ENCODE data around the gene VOPP1.

VOPP1 gene

DNA sequence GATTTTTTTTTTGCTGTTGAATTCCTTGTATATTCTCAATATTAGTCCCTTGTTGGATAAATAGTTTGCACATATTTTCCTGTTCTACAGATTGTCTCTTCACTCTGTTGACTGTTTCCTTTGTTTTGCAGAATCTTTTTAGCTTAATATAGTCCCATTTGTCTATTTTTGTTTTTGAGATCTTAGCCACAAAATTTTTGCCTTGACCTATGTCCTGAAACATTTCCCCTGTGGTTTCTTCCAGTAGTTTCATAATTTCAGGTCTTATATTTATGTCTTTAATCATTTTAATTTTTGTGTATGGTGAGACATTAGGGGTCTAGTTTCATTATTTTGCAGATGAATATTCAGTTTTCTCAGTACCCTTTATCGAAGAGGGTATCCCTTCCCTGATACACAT, 114.5 kb downstream of the VOPP1 start:
- no peaks in the 10 kb centered on the region for H3K27me3 ChIP-seq (ENCODE audit: low read depth)
- no peaks in the 10 kb centered on the region for H3K9me3 ChIP-seq
- no peaks in the 10 kb centered on the region for H3K36me3 ChIP-seq (replicated peaks)
- no peak overlapping the region for H3K4me3 ChIP-seq
- in situ Hi-C loops (cut with MboI; ENCODE audit: low sequenced_read_pairs) = no loop called here
- no peak for DNase-seq (ENCODE audit: low spot score in 2 of 2)
- H3K4me1 ChIP-seq = no peaks in the 10 kb centered on the region

DNA sequence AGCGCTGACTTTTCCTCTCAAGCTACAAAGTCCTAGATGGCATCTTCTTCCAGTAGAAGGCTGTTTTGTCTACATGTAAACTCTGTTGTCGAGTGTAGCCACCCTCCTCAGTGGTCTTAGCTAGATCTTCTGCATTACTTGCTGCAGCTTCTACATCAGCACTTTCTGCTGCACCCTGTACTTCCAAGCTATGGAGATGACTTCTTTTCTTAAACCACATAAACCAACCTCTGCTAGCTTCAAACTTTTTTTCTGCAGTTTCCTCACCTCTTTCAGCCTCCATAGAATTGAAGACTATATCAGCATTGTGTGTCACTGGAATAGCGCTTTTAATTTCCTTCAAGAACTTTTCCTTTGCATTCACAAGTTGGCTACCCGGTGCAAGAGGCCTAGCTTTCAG, 119.3 kb downstream of the VOPP1 start:
- no peak for DNase-seq (ENCODE audit: low spot score in 2 of 2)
- no peaks in the 10 kb centered on the region for H3K27me3 ChIP-seq (ENCODE audit: low read depth)
- in situ Hi-C loops (cut with MboI; ENCODE audit: low sequenced_read_pairs) = no loop called here

DNA sequence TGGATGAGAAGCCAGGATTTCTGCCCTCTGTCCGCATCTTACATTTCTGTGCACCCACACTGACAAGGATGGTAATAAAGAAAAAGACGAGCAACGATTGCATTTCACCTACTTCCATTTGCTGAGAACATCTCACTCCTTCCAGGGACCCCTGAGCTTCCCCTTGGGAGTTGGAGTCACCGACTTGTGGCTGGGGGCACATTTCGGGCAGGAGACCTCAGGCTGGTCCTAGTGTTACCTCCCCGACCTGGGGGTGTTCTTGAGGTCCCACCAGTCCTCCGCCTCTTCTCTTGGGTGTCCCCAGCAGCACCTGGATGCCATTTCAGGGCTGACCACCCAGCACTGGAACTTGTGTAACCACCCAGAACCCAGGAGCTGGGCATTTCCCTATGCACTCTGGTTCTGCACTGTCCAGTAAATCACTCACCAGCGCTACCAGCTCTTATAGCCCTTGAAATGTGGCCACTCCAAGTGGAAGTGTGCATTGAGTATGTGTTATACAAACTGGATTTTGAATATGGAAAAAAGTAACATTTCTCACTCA, 122.2 kb downstream of the VOPP1 start:
- in situ Hi-C loops (cut with MboI; ENCODE audit: low sequenced_read_pairs) = no loop called here

More for the DNA sequence above, 119.3 kb downstream of the VOPP1 start:
- Histone ChIP-seq H3K36me3 (replicated peaks) (no peaks in the 10 kb centered on the region), H3K9me3 (no peaks in the 10 kb centered on the region), H3K4me3 (no peak overlapping the region), H3K4me1 (no peaks in the 10 kb centered on the region)

DNA sequence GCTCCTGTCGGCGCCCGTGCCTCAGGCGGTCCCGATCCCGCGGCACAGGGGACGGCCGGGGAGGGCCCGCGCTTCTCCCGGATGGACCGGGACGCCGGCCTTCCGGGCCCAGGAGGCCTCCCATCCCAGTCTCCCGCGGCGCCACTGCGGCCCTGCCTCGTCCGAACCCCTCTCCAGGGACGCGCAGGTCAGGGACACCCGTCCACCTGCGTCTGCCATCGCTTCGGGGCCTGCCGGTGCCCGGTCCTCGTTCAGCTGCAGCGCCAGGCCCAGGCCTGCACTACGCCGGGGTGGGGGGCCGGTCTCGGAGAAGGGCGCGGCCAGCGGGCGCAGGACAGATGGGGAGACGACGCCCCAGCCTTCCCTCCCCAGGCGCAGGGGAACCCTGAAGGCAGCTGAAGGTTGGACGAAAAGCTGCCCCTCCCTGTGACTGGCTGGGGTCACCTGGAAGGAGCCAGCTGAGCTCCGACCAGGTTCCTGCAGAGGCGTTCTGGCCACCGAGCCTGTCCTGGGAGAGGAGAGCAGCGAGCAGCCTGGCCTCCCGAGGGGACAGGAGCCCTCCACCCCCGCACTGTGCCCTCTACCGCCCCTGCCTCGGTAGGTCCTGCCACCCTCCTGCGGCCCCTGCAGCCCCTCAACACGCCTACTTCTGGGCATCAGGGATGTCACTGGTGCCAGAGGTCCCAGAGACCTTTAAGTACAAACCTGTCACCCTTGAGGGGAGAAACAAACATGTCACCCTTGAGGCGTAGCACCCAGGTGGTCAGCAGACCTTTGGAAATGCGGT, 122.9 kb downstream of the VOPP1 start:
- in situ Hi-C loops (cut with MboI; ENCODE audit: low sequenced_read_pairs) = no loop called here
- H3K27me3 ChIP-seq (ENCODE audit: low read depth) = no peaks in the 10 kb centered on the region
- DNase-seq (ENCODE audit: low spot score in 2 of 2) = no peak
- H3K4me1 ChIP-seq = no peaks in the 10 kb centered on the region
- no peak overlapping the region for H3K4me3 ChIP-seq
- no peaks in the 10 kb centered on the region for H3K36me3 ChIP-seq (replicated peaks)
- no peaks in the 10 kb centered on the region for H3K9me3 ChIP-seq

More for the DNA sequence above, 122.2 kb downstream of the VOPP1 start:
- Histone ChIP-seq H3K9me3 (no peaks in the 10 kb centered on the region), H3K4me1 (no peaks in the 10 kb centered on the region), H3K27me3 (ENCODE audit: low read depth) (no peaks in the 10 kb centered on the region), H3K36me3 (replicated peaks) (no peaks in the 10 kb centered on the region), H3K4me3 (no peak overlapping the region)
- DNase-seq (ENCODE audit: low spot score in 2 of 2) = no peak

DNA sequence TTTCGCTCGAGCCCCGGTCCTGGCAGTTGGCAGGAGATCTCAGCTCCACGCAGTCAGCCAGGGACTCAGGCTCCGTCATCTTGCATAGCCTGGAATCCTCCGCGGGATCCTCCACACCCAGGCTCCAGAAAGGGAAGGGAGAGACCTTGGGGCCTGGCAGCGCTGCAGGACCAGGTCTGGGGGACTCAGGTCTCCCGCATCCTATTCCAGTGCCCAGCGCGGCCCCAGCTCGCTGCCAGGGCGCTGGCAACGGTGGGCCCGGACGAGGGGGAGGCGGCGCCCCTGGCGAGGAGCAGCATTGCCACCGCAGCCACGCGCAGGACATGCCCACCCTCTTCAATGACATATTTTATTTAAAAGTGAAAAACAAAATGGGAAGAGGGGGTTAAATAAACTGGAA, 123.8 kb downstream of the VOPP1 start:
- H3K9me3 ChIP-seq = no peaks in the 10 kb centered on the region
- in situ Hi-C loops (cut with MboI; ENCODE audit: low sequenced_read_pairs) = no loop called here
- no peaks in the 10 kb centered on the region for H3K36me3 ChIP-seq (replicated peaks)
- no peak for DNase-seq (ENCODE audit: low spot score in 2 of 2)
- H3K27me3 ChIP-seq (ENCODE audit: low read depth) = no peaks in the 10 kb centered on the region
- no peak overlapping the region for H3K4me3 ChIP-seq
- H3K4me1 ChIP-seq = no peaks in the 10 kb centered on the region

DNA sequence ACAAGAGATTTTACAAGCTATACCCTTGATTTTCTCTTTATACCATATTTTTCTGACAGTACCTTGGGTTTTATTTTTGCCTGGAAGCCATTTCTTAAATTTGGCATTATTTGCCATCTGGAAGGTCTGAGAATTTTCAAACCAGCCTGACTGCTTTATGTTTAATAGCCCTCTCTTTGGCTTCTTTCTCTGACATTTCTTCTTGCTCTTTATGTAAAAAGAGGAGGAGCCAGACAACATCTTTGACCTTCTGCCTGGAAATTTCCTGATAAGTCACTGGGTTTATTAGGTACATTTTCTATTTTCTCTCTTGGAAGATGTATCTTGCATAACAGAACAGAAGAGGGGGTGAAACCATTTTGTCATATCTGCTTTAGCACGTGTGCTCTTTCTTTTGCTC, 127.5 kb downstream of the VOPP1 start:
- no peak overlapping the region for H3K4me3 ChIP-seq
- no peak for DNase-seq (ENCODE audit: low spot score in 2 of 2)
- H3K36me3 ChIP-seq (replicated peaks) = no peaks in the 10 kb centered on the region
- in situ Hi-C loops (cut with MboI; ENCODE audit: low sequenced_read_pairs) = no loop called here
- H3K4me1 ChIP-seq = no peaks in the 10 kb centered on the region
- H3K27me3 ChIP-seq (ENCODE audit: low read depth) = no peaks in the 10 kb centered on the region
- no peaks in the 10 kb centered on the region for H3K9me3 ChIP-seq

DNA sequence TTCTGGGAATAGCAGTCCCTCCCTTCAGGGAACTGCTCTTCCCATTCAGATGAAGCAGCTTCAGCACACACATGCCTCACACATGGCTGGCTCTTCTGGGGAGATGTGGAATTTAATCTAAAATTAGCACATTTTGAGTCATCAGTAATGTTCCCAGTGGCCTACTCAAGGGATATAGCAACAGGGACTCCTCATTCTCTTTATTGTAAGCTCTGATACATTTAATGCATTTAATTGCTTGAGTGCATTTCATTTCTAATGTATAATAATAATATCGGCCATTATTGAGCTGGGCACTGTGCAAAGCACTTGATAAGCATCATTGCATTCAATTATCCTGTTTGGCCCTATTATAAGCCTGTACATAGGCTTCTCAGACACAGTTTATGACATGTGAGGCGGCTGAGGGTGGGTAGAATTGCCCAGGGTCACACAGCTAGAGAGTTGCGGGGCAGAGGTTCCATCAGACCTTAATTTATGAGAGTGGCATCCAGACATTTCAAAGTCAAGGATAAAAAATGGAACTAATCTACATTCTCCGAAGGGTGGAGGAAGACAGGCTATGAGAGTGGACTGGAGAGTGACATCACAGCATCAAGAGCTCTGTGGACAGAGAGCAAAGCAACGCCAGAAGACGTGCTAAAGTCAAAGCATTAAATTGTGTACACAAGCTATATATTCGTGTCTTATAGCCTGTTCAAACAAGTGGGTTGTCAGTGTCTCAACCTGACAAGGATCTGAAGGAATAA, 130.4 kb downstream of the VOPP1 start:
- no peak for DNase-seq (ENCODE audit: low spot score in 2 of 2)
- no peaks in the 10 kb centered on the region for H3K27me3 ChIP-seq (ENCODE audit: low read depth)

DNA sequence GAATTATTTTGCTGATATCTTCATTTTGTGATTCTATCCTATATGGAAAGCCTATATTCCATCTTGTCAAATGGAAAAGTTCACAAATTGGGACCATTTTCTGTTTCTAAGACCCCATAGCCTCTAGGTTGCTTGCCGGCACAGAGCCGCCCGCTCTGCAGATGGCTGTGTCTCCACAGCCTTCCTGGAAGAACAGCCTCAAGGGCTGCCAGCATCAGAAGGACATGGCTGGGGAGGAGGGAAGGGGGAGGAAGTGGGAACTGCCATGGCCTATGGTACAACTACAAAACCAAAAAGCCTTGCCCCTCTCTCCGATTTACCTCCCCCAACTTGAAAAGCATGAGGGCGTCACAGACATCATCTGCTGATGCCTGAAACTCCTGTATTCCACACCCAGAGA, 131.3 kb downstream of the VOPP1 start:
- H3K4me3 ChIP-seq = no peak overlapping the region
- in situ Hi-C loops (cut with MboI; ENCODE audit: low sequenced_read_pairs) = no loop called here
- H3K36me3 ChIP-seq (replicated peaks) = no peaks in the 10 kb centered on the region
- no peaks in the 10 kb centered on the region for H3K4me1 ChIP-seq
- no peak for DNase-seq (ENCODE audit: low spot score in 2 of 2)
- no peaks in the 10 kb centered on the region for H3K27me3 ChIP-seq (ENCODE audit: low read depth)
- no peaks in the 10 kb centered on the region for H3K9me3 ChIP-seq

More for the DNA sequence above, 130.4 kb downstream of the VOPP1 start:
- no peaks in the 10 kb centered on the region for H3K9me3 ChIP-seq
- in situ Hi-C loops (cut with MboI; ENCODE audit: low sequenced_read_pairs) = no loop called here
- no peaks in the 10 kb centered on the region for H3K36me3 ChIP-seq (replicated peaks)
- no peaks in the 10 kb centered on the region for H3K4me1 ChIP-seq
- no peak overlapping the region for H3K4me3 ChIP-seq

DNA sequence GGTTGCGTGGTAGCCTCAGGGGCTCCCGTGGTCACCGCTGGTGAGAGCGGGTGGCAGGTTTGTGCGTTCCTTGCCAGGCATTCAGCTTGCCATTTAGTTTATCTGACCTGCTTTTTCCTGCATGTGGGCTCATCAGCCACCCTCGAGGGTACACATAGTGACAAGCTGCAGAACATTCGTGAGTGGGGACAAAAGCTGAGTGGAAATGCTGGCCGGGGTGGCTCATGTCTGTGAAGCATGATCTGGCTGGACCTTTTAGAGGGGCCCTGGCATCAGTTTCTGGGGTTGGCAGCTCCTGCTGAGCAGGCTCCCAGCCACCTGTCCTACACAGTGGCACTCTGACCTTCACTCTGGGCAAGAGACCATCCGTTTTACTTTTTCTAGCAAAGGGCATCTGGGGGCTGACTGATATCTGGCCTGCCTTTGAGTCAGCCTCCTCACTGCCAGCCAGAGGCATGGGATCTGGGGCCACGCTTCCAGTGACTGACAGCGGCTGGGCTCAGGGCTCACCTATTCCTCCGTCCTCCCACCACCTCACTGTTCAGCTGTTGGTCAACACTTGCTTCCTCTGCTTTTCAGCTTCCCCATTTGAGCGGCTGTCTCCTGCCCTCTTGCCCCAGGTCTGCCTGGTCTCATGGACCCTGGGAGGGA, 132.1 kb downstream of the VOPP1 start:
- in situ Hi-C loops (cut with MboI; ENCODE audit: low sequenced_read_pairs) = no loop called here

DNA sequence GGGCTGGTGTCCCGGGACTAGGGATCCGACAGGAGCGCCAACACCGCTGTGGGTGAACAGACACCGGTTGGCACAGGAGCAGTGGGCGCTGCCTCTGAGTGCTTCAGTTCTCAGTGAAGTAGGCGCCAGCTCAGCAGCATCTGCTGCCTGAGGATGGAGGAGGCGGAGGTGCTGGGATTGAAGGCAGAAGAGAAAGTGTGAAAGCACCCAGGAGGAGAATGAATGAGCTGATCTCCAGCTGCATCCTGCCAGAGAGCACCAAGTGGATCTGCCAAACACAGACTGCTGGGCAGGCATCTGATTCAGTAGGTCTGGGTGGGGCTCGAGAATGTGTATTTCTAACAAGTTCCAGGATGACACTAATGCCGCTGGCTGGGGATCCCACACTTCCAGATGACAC, 132.7 kb downstream of the VOPP1 start:
- Histone ChIP-seq H3K27me3 (ENCODE audit: low read depth) (no peaks in the 10 kb centered on the region), H3K9me3 (no peaks in the 10 kb centered on the region), H3K4me3 (no peak overlapping the region), H3K36me3 (replicated peaks) (no peaks in the 10 kb centered on the region), H3K4me1 (no peaks in the 10 kb centered on the region)
- in situ Hi-C loops (cut with MboI; ENCODE audit: low sequenced_read_pairs) = no loop called here
- no peak for DNase-seq (ENCODE audit: low spot score in 2 of 2)

More for the DNA sequence above, 132.1 kb downstream of the VOPP1 start:
- Histone ChIP-seq H3K9me3 (no peaks in the 10 kb centered on the region), H3K36me3 (replicated peaks) (no peaks in the 10 kb centered on the region), H3K4me3 (no peak overlapping the region), H3K27me3 (ENCODE audit: low read depth) (no peaks in the 10 kb centered on the region), H3K4me1 (no peaks in the 10 kb centered on the region)
- no peak for DNase-seq (ENCODE audit: low spot score in 2 of 2)

DNA sequence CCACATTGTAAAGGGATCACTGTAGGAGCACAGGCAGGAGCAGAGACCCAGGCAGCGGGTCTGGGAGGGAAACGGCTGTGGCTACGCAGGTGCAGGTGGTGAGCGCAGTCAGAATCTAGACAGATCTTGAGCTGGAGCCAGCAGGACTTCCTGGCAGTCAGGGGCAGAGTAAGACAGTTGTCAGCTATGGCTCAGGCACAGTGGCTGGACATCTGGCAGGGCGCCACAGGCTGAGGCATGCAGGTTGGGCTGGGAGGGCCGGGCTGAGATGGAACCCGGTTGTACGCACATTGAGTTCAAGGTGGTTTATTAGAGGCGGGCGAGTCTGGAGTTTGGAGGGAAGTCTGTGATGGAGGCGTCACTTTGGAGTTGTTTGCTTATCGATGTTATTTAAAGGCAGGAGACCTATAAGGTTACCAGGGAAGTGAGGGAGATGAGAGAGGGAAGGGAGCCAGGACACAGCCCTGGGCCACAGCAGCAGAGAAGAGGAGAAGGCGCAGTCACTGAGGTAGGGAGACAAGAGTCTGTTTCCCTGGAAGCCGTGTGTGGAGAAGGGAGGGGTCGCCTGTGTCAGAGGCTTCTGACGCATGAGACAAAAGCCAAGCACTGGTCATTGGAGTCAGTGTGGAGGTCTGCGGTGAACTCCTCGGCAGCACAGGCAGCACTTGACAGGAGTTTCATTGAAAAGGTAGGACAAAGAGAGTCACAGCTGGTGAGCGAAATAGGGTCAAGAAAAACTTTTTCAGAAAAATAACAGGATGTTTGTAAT, 133.4 kb downstream of the VOPP1 start:
- in situ Hi-C loops (cut with MboI; ENCODE audit: low sequenced_read_pairs) = no loop called here
- Histone ChIP-seq H3K27me3 (ENCODE audit: low read depth) (no peaks in the 10 kb centered on the region), H3K9me3 (no peaks in the 10 kb centered on the region), H3K4me3 (no peak overlapping the region), H3K4me1 (no peaks in the 10 kb centered on the region), H3K36me3 (replicated peaks) (no peaks in the 10 kb centered on the region)
- no peak for DNase-seq (ENCODE audit: low spot score in 2 of 2)

DNA sequence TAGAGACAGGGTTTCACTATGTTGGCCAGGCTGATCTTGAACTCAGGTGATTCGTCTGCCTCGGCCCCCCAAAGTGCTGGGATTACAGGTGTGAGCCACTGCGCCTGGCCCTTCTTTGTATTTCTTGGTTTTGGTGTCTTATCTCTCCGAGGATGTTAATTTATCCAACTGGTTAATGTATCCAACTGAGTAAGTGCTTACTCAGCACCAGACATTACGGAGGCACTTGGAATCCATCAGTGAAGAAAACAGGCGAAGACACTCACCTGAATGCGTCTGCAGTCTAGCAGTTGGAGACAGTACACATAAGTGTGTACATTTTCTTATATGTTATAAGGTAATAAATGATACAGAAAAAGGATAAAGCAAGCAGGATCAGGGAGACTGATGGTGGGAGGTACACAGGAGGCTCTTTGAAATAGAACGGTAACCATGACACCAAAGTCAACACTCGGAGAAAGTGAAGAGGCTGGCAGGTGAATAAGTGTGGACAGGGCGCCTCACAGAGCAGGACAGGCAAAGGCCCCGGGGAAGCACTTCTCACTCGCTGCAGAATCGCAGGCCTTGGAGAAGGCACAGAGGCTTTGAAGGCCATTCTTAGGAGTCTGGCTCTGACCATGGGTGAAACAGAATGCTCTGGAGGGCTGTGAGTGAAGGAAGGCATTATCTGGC, 134.1 kb downstream of the VOPP1 start:
- H3K4me1 ChIP-seq = no peaks in the 10 kb centered on the region
- H3K4me3 ChIP-seq = no peak overlapping the region
- no peaks in the 10 kb centered on the region for H3K9me3 ChIP-seq
- H3K36me3 ChIP-seq (replicated peaks) = no peaks in the 10 kb centered on the region
- in situ Hi-C loops (cut with MboI; ENCODE audit: low sequenced_read_pairs) = no loop called here
- no peak for DNase-seq (ENCODE audit: low spot score in 2 of 2)
- no peaks in the 10 kb centered on the region for H3K27me3 ChIP-seq (ENCODE audit: low read depth)

DNA sequence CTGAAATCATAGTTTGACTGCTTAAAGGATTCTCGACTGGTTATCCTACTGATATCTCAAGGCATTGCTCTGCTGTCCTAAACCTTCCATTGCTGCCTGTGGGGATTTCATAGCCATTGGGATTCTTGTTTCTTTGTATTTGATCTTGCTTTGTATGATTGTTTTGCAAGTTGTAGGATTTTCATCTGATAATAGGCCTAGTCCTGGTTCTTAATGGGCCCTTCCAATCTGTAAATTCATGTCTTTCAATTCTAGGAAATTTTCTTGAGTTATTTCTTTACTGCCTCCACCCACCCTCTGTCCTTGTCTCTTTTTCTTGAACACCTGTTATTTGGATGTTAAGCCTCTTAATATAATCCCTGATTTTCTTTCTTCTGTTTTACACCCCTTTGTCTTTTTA, 134.9 kb downstream of the VOPP1 start:
- Histone ChIP-seq H3K9me3 (no peaks in the 10 kb centered on the region), H3K27me3 (ENCODE audit: low read depth) (no peaks in the 10 kb centered on the region), H3K4me1 (no peaks in the 10 kb centered on the region), H3K4me3 (no peak overlapping the region), H3K36me3 (replicated peaks) (no peaks in the 10 kb centered on the region)
- in situ Hi-C loops (cut with MboI; ENCODE audit: low sequenced_read_pairs) = no loop called here
- no peak for DNase-seq (ENCODE audit: low spot score in 2 of 2)
